ENCODE results near the gene KNTC1.
"Not testable (repeated sequence)": the region's sequence is repeated elsewhere in the genome, so short reads cannot be mapped to it uniquely, and the experiment has no call there.

Gene KNTC1

GRCh38 chr12:122558745-122559641 lies 31.9 kb downstream of the KNTC1 start:
- in situ Hi-C loops (cut with MboI; ENCODE audit: low sequenced_read_pairs) = no loop called here

- in situ Hi-C loops (cut with MboI; ENCODE audit: low sequenced_read_pairs) = no loop called here
Measured at GRCh38 chr12:122560138-122560537, 33.1 kb downstream of the KNTC1 start.

- in situ Hi-C loops (cut with MboI; ENCODE audit: low sequenced_read_pairs) = no loop called here
Measured at GRCh38 chr12:122563361-122563760, 36.3 kb downstream of the KNTC1 start.

GRCh38 chr12:122566816-122567215 lies 39.8 kb downstream of the KNTC1 start:
- in situ Hi-C loops (cut with MboI; ENCODE audit: low sequenced_read_pairs) = not testable (repeated sequence)

- in situ Hi-C loops (cut with MboI; ENCODE audit: low sequenced_read_pairs) = no loop called here
Measured at GRCh38 chr12:122569288-122569687, 42.2 kb downstream of the KNTC1 start.

- in situ Hi-C loops (cut with MboI; ENCODE audit: low sequenced_read_pairs) = not testable (repeated sequence)
Measured at GRCh38 chr12:122570006-122570405, 43.0 kb downstream of the KNTC1 start.

GRCh38 chr12:122571821-122572220 lies 44.8 kb downstream of the KNTC1 start:
- in situ Hi-C loops (cut with MboI; ENCODE audit: low sequenced_read_pairs) = no loop called here

- in situ Hi-C loops (cut with MboI; ENCODE audit: low sequenced_read_pairs) = not testable (repeated sequence)
Measured at GRCh38 chr12:122583294-122583693, 56.2 kb downstream of the KNTC1 start.

- in situ Hi-C loops (cut with MboI; ENCODE audit: low sequenced_read_pairs) = no loop called here
Measured at GRCh38 chr12:122584177-122584863, 57.3 kb downstream of the KNTC1 start.

GRCh38 chr12:122590990-122591389 lies 63.9 kb downstream of the KNTC1 start:
- in situ Hi-C loops (cut with MboI; ENCODE audit: low sequenced_read_pairs) = no loop called here

GRCh38 chr12:122591966-122592365 lies 64.9 kb downstream of the KNTC1 start:
- in situ Hi-C loops (cut with MboI; ENCODE audit: low sequenced_read_pairs) = not testable (repeated sequence)

- in situ Hi-C loops (cut with MboI; ENCODE audit: low sequenced_read_pairs) = not testable (repeated sequence)
Measured at GRCh38 chr12:122592543-122592942, 65.5 kb downstream of the KNTC1 start.

- in situ Hi-C loops (cut with MboI; ENCODE audit: low sequenced_read_pairs) = no loop called here
Measured at GRCh38 chr12:122593910-122594309, 66.9 kb downstream of the KNTC1 start.

GRCh38 chr12:122596838-122597237 lies 69.8 kb downstream of the KNTC1 start:
- in situ Hi-C loops (cut with MboI; ENCODE audit: low sequenced_read_pairs) = no loop called here

- in situ Hi-C loops (cut with MboI; ENCODE audit: low sequenced_read_pairs) = no loop called here
Measured at GRCh38 chr12:122602456-122602855, 75.4 kb downstream of the KNTC1 start.

GRCh38 chr12:122604993-122605392 lies 77.9 kb downstream of the KNTC1 start:
- in situ Hi-C loops (cut with MboI; ENCODE audit: low sequenced_read_pairs) = no loop called here

- in situ Hi-C loops (cut with MboI; ENCODE audit: low sequenced_read_pairs) = no loop called here
Measured at GRCh38 chr12:122609732-122610131, 82.7 kb downstream of the KNTC1 start.

GRCh38 chr12:122610207-122610606 lies 83.2 kb downstream of the KNTC1 start:
- in situ Hi-C loops (cut with MboI; ENCODE audit: low sequenced_read_pairs) = no loop called here

- in situ Hi-C loops (cut with MboI; ENCODE audit: low sequenced_read_pairs) = no loop called here
Measured at GRCh38 chr12:122610911-122611310, 83.9 kb downstream of the KNTC1 start.

GRCh38 chr12:122614839-122615238 lies 87.8 kb downstream of the KNTC1 start:
- in situ Hi-C loops (cut with MboI; ENCODE audit: low sequenced_read_pairs) = no loop called here

GRCh38 chr12:122615780-122616179 lies 88.7 kb downstream of the KNTC1 start:
- in situ Hi-C loops (cut with MboI; ENCODE audit: low sequenced_read_pairs) = no loop called here

- in situ Hi-C loops (cut with MboI; ENCODE audit: low sequenced_read_pairs) = no loop called here
Measured at GRCh38 chr12:122635471-122635870, 108.4 kb downstream of the KNTC1 start.

Measured in hTERT RPE-1 (cell line).